HepG2 (cell line): ENCODE measurements around the gene PEX13. TPM values are rescaled to one million over a fixed set of nuclear protein-coding genes. Genes with fewer than 3 reads are reported as not detected.

Source experiments
- ATF4 ChIP-seq, 2 experiments: fragments of 450-650 bp in 1 of 2; sonication (generic) in 1 of 2; formaldehyde crosslinking; IDR thresholded peaks; 2 replicates each; pipeline versions ENCODE4 v1.5.0 to v1.8.0; 2020 to 2022; ENCODE audit warnings: mild to moderate bottlenecking in 1 of 2, missing genetic modification reagents in 1 of 2
- ATF7-NPFF ChIP-seq: sonication (generic); formaldehyde crosslinking; IDR thresholded peaks from 2 replicates; pipeline ENCODE4 v1.8.1; 2023; ENCODE audit warnings: mild to moderate bottlenecking, low read depth, missing genetic modification reagents, moderate library complexity
- E2F5 ChIP-seq: sonication (generic); formaldehyde crosslinking; conservative IDR thresholded peaks from 2 replicates; pipeline ENCODE4 v1.4.0; 2020; ENCODE audit warnings: missing genetic modification reagents
- HIC2 ChIP-seq: sonication (generic); formaldehyde crosslinking; IDR thresholded peaks from 2 replicates; pipeline ENCODE4 v1.9.0; 2022; ENCODE audit warnings: low read depth, missing genetic modification reagents
- HMG20B ChIP-seq: conservative IDR thresholded peaks from 2 replicates; pipeline ENCODE4 v1.6.1; 2016; ENCODE audit warnings: missing genetic modification reagents, missing compliant biosample characterization
- MTA1 ChIP-seq: sonication (generic); formaldehyde crosslinking; IDR thresholded peaks from 2 replicates; pipeline ENCODE4 v1.4.0; 2020; ENCODE audit warnings: missing genetic modification reagents, mild to moderate bottlenecking, borderline replicate concordance
- NBN ChIP-seq: fragments of 450-650 bp; conservative IDR thresholded peaks from 2 replicates; pipeline ENCODE4 v1.6.1; 2017
- NFKB2 ChIP-seq: sonication (generic); formaldehyde crosslinking; IDR thresholded peaks from 2 replicates; pipeline ENCODE4 v1.4.0; 2020; ENCODE audit warnings: missing genetic modification reagents, borderline replicate concordance
- NR2C2 ChIP-seq: sonication (generic); formaldehyde crosslinking; IDR thresholded peaks from 2 replicates; pipeline ENCODE4 v1.4.0; 2020; ENCODE audit warnings: missing genetic modification reagents, mild to moderate bottlenecking, moderate library complexity, borderline replicate concordance
- ZGPAT ChIP-seq: IDR thresholded peaks from 2 replicates; pipeline ENCODE4 v1.6.1; 2016; ENCODE audit warnings: mild to moderate bottlenecking
- ZNF33A ChIP-seq: sonication (generic); formaldehyde crosslinking; IDR thresholded peaks from 2 replicates; pipeline ENCODE4 v1.5.1; 2020; ENCODE audit warnings: missing genetic modification reagents, mild to moderate bottlenecking, moderate library complexity, borderline replicate concordance
- ZNF546 ChIP-seq: sonication (generic); formaldehyde crosslinking; conservative IDR thresholded peaks from 2 replicates; pipeline ENCODE4 v1.8.1; 2023; ENCODE audit warnings: mild to moderate bottlenecking, missing genetic modification reagents
- ZNF589 ChIP-seq: sonication (generic); formaldehyde crosslinking; conservative IDR thresholded peaks from 2 replicates; pipeline ENCODE4 v1.8.0; 2022; ENCODE audit warnings: mild to moderate bottlenecking, moderate library complexity, missing genetic modification reagents
- ZZZ3 ChIP-seq: sonication (generic); formaldehyde crosslinking; IDR thresholded peaks from 2 replicates; pipeline ENCODE4 v1.4.0; 2020; ENCODE audit warnings: missing genetic modification reagents, mild to moderate bottlenecking, borderline replicate concordance
- polyA plus RNA-seq, 8 experiments: library from polyadenylated mRNA; depleted of rRNA in 3 of 8; stranded (reverse) in 7 of 8; unstranded in 1 of 8; fragments of >200 nt; fragmentation: Illumina TruSeq in 4 of 8; extraction: Trizol in 4 of 8; gene quantifications; 2 replicates each; pipeline versions ENCODE4 v1.2.1 to v1.2.3, GENCODE V29; 2011 to 2016; ENCODE audit warnings: low read depth in 4 of 8, missing spikeins in 1 of 8, mixed read lengths in 1 of 8; ENCODE audit not compliant: insufficient read depth in 1 of 8
- total RNA-seq, 5 experiments: library from RNA; depleted of rRNA; stranded (reverse); fragments of >200 nt; fragmentation: Illumina TruSeq; extraction: Trizol; gene quantifications; 2 replicates each; pipeline ENCODE4 v1.2.3, GENCODE V29; 2016; ENCODE audit warnings: low read depth in 1 of 5
- TF ChIP-seq, protein P1 (sequence below): sonication (generic); formaldehyde crosslinking; IDR thresholded peaks from 2 replicates; pipeline ENCODE4 v1.4.0; 2020; ENCODE audit warnings: missing genetic modification reagents, borderline replicate concordance
- TF ChIP-seq, protein P2 (sequence below): sonication (generic); formaldehyde crosslinking; IDR thresholded peaks from 2 replicates; pipeline ENCODE4 v1.5.1; 2020; ENCODE audit warnings: missing genetic modification reagents, mild to moderate bottlenecking, borderline replicate concordance

PEX13 gene
- total and polyA plus RNA-seq, 2 of the 13 experiments (the other 11 are each of a cell fraction or from before 2014, with no cell fraction given) = 47.9 to 75.9 TPM

GRCh38 chr2:61017003-61017555 lies 441 bp upstream of the PEX13 start (continued):
- TF ChIP-seq ZGPAT (peak; percentile 63), ZNF546 (peak; percentile 59; the same call in 1 of the 2 replicates), ZZZ3 (peak; percentile 69; the same call in 1 of the 2 replicates), HMG20B (peak; percentile 69), NR2C2 (CRISPR knock-in tag) (peak; percentile 56; the same call in 1 of the 2 replicates), NBN (no peak), ZNF589 (peak; percentile 82; the same call in 1 of the 2 replicates), HIC2 (CRISPR knock-in tag) (no peak), E2F5 (CRISPR knock-in tag) (no peak), NFKB2 (CRISPR knock-in tag) (peak; percentile 82; the same call in 1 of the 2 replicates), ZNF33A (CRISPR knock-in tag) (peak; percentile 99), ATF4 (CRISPR knock-in tag; IDR thresholded peaks at IDR 0.05) (0 out of 4 replicates have a peak, but pooled peaks of 1 of the 2 experiments have one; percentile 49), MTA1 (CRISPR knock-in tag) (peak; percentile 36; the same call in 1 of the 2 replicates), ATF7-NPFF (CRISPR knock-in tag) (peak; percentile 24; the same call in 1 of the 2 replicates)
- TF ChIP-seq, protein P1, sequence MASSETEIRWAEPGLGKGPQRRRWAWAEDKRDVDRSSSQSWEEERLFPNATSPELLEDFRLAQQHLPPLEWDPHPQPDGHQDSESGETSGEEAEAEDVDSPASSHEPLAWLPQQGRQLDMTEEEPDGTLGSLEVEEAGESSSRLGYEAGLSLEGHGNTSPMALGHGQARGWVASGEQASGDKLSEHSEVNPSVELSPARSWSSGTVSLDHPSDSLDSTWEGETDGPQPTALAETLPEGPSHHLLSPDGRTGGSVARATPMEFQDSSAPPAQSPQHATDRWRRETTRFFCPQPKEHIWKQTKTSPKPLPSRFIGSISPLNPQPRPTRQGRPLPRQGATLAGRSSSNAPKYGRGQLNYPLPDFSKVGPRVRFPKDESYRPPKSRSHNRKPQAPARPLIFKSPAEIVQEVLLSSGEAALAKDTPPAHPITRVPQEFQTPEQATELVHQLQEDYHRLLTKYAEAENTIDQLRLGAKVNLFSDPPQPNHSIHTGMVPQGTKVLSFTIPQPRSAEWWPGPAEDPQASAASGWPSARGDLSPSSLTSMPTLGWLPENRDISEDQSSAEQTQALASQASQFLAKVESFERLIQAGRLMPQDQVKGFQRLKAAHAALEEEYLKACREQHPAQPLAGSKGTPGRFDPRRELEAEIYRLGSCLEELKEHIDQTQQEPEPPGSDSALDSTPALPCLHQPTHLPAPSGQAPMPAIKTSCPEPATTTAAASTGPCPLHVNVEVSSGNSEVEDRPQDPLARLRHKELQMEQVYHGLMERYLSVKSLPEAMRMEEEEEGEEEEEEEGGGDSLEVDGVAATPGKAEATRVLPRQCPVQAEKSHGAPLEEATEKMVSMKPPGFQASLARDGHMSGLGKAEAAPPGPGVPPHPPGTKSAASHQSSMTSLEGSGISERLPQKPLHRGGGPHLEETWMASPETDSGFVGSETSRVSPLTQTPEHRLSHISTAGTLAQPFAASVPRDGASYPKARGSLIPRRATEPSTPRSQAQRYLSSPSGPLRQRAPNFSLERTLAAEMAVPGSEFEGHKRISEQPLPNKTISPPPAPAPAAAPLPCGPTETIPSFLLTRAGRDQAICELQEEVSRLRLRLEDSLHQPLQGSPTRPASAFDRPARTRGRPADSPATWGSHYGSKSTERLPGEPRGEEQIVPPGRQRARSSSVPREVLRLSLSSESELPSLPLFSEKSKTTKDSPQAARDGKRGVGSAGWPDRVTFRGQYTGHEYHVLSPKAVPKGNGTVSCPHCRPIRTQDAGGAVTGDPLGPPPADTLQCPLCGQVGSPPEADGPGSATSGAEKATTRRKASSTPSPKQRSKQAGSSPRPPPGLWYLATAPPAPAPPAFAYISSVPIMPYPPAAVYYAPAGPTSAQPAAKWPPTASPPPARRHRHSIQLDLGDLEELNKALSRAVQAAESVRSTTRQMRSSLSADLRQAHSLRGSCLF = no peak
- TF ChIP-seq, protein P2, sequence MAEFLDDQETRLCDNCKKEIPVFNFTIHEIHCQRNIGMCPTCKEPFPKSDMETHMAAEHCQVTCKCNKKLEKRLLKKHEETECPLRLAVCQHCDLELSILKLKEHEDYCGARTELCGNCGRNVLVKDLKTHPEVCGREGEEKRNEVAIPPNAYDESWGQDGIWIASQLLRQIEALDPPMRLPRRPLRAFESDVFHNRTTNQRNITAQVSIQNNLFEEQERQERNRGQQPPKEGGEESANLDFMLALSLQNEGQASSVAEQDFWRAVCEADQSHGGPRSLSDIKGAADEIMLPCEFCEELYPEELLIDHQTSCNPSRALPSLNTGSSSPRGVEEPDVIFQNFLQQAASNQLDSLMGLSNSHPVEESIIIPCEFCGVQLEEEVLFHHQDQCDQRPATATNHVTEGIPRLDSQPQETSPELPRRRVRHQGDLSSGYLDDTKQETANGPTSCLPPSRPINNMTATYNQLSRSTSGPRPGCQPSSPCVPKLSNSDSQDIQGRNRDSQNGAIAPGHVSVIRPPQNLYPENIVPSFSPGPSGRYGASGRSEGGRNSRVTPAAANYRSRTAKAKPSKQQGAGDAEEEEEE = no peak
